HepG2 (cell line): Measurements from ENCODE around the gene PPP1R13L. TPM values are rescaled to one million over a fixed set of nuclear protein-coding genes. Genes with fewer than 3 reads are reported as not detected.

Experiments used
- ATF1 ChIP-seq: IDR thresholded peaks from 2 replicates; pipeline ENCODE4 v1.6.1; 2016; ENCODE audit warnings: mild to moderate bottlenecking, control low read depth
- CREM ChIP-seq, 2 experiments: sonication (generic) in 1 of 2; formaldehyde crosslinking in 1 of 2; IDR thresholded peaks; 2 replicates each; pipeline versions ENCODE4 v1.4.0 to v1.6.1; 2016 to 2020; ENCODE audit warnings: antibody characterized with exemption in 1 of 2, mild to moderate bottlenecking in 1 of 2, missing genetic modification reagents in 1 of 2
- ISL2 ChIP-seq: sonication (generic); formaldehyde crosslinking; IDR thresholded peaks from 2 replicates; pipeline ENCODE4 v1.5.0; 2020; ENCODE audit warnings: missing genetic modification reagents
- MIER2 ChIP-seq: IDR thresholded peaks from 2 replicates; pipeline ENCODE4 v1.6.1; 2016; ENCODE audit warnings: missing biosample characterization, missing genetic modification reagents
- MIER3 ChIP-seq: IDR thresholded peaks from 2 replicates; pipeline ENCODE4 v1.6.1; 2016; ENCODE audit warnings: missing compliant biosample characterization, borderline replicate concordance
- MLLT10 ChIP-seq: sonication (generic); formaldehyde crosslinking; IDR thresholded peaks from 2 replicates; pipeline ENCODE4 v1.4.0; 2020; ENCODE audit warnings: missing genetic modification reagents
- SYNCRIP ChIP-seq: fragments of 200-400 bp; formaldehyde crosslinking; IDR thresholded peaks from 2 replicates; pipeline ENCODE4 v1.6.1; 2018; ENCODE audit warnings: mild to moderate bottlenecking, low read depth, low read length; ENCODE audit not compliant: insufficient read depth
- ZNF441 ChIP-seq: sonication (generic); formaldehyde crosslinking; IDR thresholded peaks from 2 replicates; pipeline ENCODE4 v1.7.0; 2021; ENCODE audit warnings: missing genetic modification reagents, borderline replicate concordance
- ZNF619 ChIP-seq: sonication (generic); formaldehyde crosslinking; IDR thresholded peaks from 2 replicates; pipeline ENCODE4 v1.4.0; 2020; ENCODE audit warnings: mild to moderate bottlenecking, missing genetic modification reagents
- ZNF839 ChIP-seq: sonication (generic); formaldehyde crosslinking; IDR thresholded peaks from 2 replicates; pipeline ENCODE4 v1.4.0; 2020; ENCODE audit warnings: missing genetic modification reagents, mild to moderate bottlenecking, borderline replicate concordance
- ZZZ3 ChIP-seq: sonication (generic); formaldehyde crosslinking; IDR thresholded peaks from 2 replicates; pipeline ENCODE4 v1.4.0; 2020; ENCODE audit warnings: missing genetic modification reagents, mild to moderate bottlenecking, borderline replicate concordance
- polyA plus RNA-seq, 8 experiments: library from polyadenylated mRNA; depleted of rRNA in 3 of 8; stranded (reverse) in 7 of 8; unstranded in 1 of 8; fragments of >200 nt; fragmentation: Illumina TruSeq in 4 of 8; extraction: Trizol in 4 of 8; gene quantifications; 2 replicates each; pipeline versions ENCODE4 v1.2.1 to v1.2.3, GENCODE V29; 2011 to 2016; ENCODE audit warnings: low read depth in 4 of 8, missing spikeins in 1 of 8, mixed read lengths in 1 of 8; ENCODE audit not compliant: insufficient read depth in 1 of 8
- total RNA-seq, 5 experiments: library from RNA; depleted of rRNA; stranded (reverse); fragments of >200 nt; fragmentation: Illumina TruSeq; extraction: Trizol; gene quantifications; 2 replicates each; pipeline ENCODE4 v1.2.3, GENCODE V29; 2016; ENCODE audit warnings: low read depth in 1 of 5
- TF ChIP-seq, protein P1 (sequence below): sonication (generic); formaldehyde crosslinking; IDR thresholded peaks from 2 replicates; pipeline ENCODE4 v1.4.0; 2020; ENCODE audit warnings: missing genetic modification reagents
- TF ChIP-seq, protein P2 (sequence below): sonication (generic); formaldehyde crosslinking; IDR thresholded peaks from 2 replicates; pipeline ENCODE4 v1.9.0; 2021; ENCODE audit warnings: missing genetic modification reagents, borderline replicate concordance
- TF ChIP-seq, protein P3 (sequence below): sonication (generic); formaldehyde crosslinking; IDR thresholded peaks from 2 replicates; pipeline ENCODE4 v1.5.1; 2020; ENCODE audit warnings: mild to moderate bottlenecking, missing genetic modification reagents, moderate library complexity
- TF ChIP-seq, protein P4 (sequence below): sonication (generic); formaldehyde crosslinking; IDR thresholded peaks from 2 replicates; pipeline ENCODE4 v1.8.0; 2022; ENCODE audit warnings: mild to moderate bottlenecking, missing genetic modification reagents
- TF ChIP-seq, protein P5 (sequence below): sonication (generic); formaldehyde crosslinking; IDR thresholded peaks from 2 replicates; pipeline ENCODE4 v1.9.0; 2021; ENCODE audit warnings: missing genetic modification reagents, borderline replicate concordance
- TF ChIP-seq, protein P6 (sequence below): sonication (generic); formaldehyde crosslinking; IDR thresholded peaks from 2 replicates; pipeline ENCODE4 v1.8.1; 2023; ENCODE audit warnings: missing genetic modification reagents, mild to moderate bottlenecking, borderline replicate concordance
- TF ChIP-seq, protein P7 (sequence below): sonication (generic); formaldehyde crosslinking; IDR thresholded peaks from 2 replicates; pipeline ENCODE4 v1.5.1; 2020; ENCODE audit warnings: mild to moderate bottlenecking, moderate library complexity, missing genetic modification reagents

The PPP1R13L gene
- total and polyA plus RNA-seq, 2 of the 13 experiments (the other 11 are each of a cell fraction or from before 2014, with no cell fraction given), result 1.3 to 6.6 TPM

DNA sequence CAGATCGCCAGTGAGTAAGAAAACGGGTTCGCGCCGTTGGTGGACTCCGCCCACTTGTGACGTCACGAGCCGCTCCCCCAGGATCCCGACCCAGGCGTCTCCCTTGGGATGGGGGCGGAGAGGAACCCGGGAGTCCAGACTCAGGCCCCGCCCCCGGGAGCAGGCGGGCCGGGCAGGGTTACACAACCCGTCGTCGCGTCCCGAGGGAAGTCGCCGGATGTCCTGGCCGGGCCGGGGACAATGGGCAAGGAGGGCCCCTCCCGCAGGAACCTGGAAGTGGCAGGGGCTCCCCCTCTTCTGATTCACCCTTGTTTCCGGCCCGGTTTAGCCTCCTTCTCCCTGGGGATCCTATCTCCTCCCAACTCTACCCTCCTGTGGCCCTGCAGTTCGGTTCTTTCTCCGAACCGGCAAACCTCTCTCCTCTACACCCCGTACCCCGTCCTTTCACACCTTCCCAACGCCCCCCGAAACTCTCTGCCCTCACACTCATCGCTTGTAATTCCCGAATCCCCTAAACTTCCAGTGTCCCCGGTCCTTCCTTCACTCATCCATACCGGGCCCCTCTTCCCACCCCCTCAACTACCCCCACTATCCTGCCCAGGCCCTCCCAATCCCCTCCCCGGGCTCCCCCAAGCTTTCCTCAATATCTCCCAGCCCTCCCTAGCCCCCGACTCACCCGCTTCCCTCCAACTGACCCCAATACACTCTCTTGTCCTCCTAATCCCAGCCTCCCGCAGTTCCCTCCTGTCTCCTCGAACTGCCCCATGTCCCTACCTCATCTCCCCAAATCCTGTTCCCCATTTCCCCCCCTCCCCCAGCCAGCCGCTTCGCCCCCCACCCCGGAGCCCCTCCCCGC is 38.8 kb upstream of the PPP1R13L start (continued):
- TF ChIP-seq ISL2, result peak; percentile 27; the same call in 1 of the 2 replicates
- TF ChIP-seq, protein P1, sequence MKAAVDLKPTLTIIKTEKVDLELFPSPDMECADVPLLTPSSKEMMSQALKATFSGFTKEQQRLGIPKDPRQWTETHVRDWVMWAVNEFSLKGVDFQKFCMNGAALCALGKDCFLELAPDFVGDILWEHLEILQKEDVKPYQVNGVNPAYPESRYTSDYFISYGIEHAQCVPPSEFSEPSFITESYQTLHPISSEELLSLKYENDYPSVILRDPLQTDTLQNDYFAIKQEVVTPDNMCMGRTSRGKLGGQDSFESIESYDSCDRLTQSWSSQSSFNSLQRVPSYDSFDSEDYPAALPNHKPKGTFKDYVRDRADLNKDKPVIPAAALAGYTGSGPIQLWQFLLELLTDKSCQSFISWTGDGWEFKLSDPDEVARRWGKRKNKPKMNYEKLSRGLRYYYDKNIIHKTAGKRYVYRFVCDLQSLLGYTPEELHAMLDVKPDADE (CRISPR knock-in tag), result no peak
- no peak for TF ChIP-seq ZZZ3 (CRISPR knock-in tag)
- TF ChIP-seq, protein P2, sequence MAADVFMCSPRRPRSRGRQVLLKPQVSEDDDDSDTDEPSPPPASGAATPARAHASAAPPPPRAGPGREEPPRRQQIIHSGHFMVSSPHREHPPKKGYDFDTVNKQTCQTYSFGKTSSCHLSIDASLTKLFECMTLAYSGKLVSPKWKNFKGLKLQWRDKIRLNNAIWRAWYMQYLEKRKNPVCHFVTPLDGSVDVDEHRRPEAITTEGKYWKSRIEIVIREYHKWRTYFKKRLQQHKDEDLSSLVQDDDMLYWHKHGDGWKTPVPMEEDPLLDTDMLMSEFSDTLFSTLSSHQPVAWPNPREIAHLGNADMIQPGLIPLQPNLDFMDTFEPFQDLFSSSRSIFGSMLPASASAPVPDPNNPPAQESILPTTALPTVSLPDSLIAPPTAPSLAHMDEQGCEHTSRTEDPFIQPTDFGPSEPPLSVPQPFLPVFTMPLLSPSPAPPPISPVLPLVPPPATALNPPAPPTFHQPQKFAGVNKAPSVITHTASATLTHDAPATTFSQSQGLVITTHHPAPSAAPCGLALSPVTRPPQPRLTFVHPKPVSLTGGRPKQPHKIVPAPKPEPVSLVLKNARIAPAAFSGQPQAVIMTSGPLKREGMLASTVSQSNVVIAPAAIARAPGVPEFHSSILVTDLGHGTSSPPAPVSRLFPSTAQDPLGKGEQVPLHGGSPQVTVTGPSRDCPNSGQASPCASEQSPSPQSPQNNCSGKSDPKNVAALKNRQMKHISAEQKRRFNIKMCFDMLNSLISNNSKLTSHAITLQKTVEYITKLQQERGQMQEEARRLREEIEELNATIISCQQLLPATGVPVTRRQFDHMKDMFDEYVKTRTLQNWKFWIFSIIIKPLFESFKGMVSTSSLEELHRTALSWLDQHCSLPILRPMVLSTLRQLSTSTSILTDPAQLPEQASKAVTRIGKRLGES (CRISPR knock-in tag), result no peak
- no peak for TF ChIP-seq SYNCRIP
- TF ChIP-seq MLLT10 (CRISPR knock-in tag), result no peak
- TF ChIP-seq ZNF839, result no peak
- TF ChIP-seq ZNF619 (CRISPR knock-in tag), result no peak
- TF ChIP-seq, protein P3, sequence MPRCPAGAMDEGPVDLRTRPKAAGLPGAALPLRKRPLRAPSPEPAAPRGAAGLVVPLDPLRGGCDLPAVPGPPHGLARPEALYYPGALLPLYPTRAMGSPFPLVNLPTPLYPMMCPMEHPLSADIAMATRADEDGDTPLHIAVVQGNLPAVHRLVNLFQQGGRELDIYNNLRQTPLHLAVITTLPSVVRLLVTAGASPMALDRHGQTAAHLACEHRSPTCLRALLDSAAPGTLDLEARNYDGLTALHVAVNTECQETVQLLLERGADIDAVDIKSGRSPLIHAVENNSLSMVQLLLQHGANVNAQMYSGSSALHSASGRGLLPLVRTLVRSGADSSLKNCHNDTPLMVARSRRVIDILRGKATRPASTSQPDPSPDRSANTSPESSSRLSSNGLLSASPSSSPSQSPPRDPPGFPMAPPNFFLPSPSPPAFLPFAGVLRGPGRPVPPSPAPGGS (CRISPR knock-in tag), result peak; percentile 74
- no peak for TF ChIP-seq ZNF441 (CRISPR knock-in tag)
- TF ChIP-seq MIER2 (CRISPR knock-in tag), result no peak
- TF ChIP-seq, protein P4, sequence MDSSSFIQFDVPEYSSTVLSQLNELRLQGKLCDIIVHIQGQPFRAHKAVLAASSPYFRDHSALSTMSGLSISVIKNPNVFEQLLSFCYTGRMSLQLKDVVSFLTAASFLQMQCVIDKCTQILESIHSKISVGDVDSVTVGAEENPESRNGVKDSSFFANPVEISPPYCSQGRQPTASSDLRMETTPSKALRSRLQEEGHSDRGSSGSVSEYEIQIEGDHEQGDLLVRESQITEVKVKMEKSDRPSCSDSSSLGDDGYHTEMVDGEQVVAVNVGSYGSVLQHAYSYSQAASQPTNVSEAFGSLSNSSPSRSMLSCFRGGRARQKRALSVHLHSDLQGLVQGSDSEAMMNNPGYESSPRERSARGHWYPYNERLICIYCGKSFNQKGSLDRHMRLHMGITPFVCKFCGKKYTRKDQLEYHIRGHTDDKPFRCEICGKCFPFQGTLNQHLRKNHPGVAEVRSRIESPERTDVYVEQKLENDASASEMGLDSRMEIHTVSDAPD (CRISPR knock-in tag), result 0 out of 2 replicates have a peak, but pooled peaks have one; percentile 27
- peak; percentile 82; the same call in 1 of the 2 replicates for TF ChIP-seq ATF1
- TF ChIP-seq, protein P5, sequence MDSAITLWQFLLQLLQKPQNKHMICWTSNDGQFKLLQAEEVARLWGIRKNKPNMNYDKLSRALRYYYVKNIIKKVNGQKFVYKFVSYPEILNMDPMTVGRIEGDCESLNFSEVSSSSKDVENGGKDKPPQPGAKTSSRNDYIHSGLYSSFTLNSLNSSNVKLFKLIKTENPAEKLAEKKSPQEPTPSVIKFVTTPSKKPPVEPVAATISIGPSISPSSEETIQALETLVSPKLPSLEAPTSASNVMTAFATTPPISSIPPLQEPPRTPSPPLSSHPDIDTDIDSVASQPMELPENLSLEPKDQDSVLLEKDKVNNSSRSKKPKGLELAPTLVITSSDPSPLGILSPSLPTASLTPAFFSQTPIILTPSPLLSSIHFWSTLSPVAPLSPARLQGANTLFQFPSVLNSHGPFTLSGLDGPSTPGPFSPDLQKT (CRISPR knock-in tag), result no peak
- TF ChIP-seq, protein P6, sequence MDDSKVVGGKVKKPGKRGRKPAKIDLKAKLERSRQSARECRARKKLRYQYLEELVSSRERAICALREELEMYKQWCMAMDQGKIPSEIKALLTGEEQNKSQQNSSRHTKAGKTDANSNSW (CRISPR knock-in tag), result no peak
- peak; percentile 78 for TF ChIP-seq CREM (IDR thresholded peaks at IDR 0.05)
- no peak for TF ChIP-seq CREM (CRISPR knock-in tag; IDR thresholded peaks at IDR 0.05)
- 0 out of 2 replicates have a peak, but pooled peaks have one; percentile 49 for TF ChIP-seq MIER3 (CRISPR knock-in tag)
- TF ChIP-seq, protein P7, sequence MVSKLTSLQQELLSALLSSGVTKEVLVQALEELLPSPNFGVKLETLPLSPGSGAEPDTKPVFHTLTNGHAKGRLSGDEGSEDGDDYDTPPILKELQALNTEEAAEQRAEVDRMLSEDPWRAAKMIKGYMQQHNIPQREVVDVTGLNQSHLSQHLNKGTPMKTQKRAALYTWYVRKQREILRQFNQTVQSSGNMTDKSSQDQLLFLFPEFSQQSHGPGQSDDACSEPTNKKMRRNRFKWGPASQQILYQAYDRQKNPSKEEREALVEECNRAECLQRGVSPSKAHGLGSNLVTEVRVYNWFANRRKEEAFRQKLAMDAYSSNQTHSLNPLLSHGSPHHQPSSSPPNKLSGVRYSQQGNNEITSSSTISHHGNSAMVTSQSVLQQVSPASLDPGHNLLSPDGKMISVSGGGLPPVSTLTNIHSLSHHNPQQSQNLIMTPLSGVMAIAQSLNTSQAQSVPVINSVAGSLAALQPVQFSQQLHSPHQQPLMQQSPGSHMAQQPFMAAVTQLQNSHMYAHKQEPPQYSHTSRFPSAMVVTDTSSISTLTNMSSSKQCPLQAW (CRISPR knock-in tag), result peak; percentile 79
